ENCODE data around the gene SOAT2.

Gene SOAT2

GRCh38 chr12:53118751-53119300 lies 15.5 kb downstream of the SOAT2 start:
- Histone ChIP-seq H4K20me1 (ENCODE audit: insufficient read depth) (no peaks in the 10 kb centered on the region), H3K9ac (no peak overlapping the region), H3K4me3 (IDR thresholded peaks at IDR 0.05; ENCODE audit: insufficient read depth, low read depth, low read length) (no peak overlapping the region), H3K4me2 (no peak overlapping the region), H3K79me2 (ENCODE audit: insufficient read depth, low read depth) (no peaks in the 10 kb centered on the region), H3K27me3 (ENCODE audit: insufficient read depth, low read depth) (no peaks in the 10 kb centered on the region), H2AFZ (ENCODE audit: low read depth) (no peak overlapping the region), H3K4me1 (ENCODE audit: low read depth, poor library complexity, severe bottlenecking) (no peaks in the 10 kb centered on the region), H3K27ac (no peak overlapping the region), H3K36me3 (ENCODE audit: insufficient read depth) (no peaks in the 10 kb centered on the region)
- TF ChIP-seq, protein P1, sequence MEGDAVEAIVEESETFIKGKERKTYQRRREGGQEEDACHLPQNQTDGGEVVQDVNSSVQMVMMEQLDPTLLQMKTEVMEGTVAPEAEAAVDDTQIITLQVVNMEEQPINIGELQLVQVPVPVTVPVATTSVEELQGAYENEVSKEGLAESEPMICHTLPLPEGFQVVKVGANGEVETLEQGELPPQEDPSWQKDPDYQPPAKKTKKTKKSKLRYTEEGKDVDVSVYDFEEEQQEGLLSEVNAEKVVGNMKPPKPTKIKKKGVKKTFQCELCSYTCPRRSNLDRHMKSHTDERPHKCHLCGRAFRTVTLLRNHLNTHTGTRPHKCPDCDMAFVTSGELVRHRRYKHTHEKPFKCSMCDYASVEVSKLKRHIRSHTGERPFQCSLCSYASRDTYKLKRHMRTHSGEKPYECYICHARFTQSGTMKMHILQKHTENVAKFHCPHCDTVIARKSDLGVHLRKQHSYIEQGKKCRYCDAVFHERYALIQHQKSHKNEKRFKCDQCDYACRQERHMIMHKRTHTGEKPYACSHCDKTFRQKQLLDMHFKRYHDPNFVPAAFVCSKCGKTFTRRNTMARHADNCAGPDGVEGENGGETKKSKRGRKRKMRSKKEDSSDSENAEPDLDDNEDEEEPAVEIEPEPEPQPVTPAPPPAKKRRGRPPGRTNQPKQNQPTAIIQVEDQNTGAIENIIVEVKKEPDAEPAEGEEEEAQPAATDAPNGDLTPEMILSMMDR (conservative IDR thresholded peaks at IDR 0.05; ENCODE audit: low read depth, low read length): no peak

- Histone ChIP-seq H3K9ac (no peak overlapping the region), H3K4me3 (IDR thresholded peaks at IDR 0.05; ENCODE audit: insufficient read depth, low read depth, low read length) (no peak overlapping the region), H4K20me1 (ENCODE audit: insufficient read depth) (no peaks in the 10 kb centered on the region), H3K4me1 (ENCODE audit: low read depth, poor library complexity, severe bottlenecking) (no peaks in the 10 kb centered on the region), H3K27ac (no peak overlapping the region), H3K36me3 (ENCODE audit: insufficient read depth) (no peaks in the 10 kb centered on the region), H3K79me2 (ENCODE audit: insufficient read depth, low read depth) (no peaks in the 10 kb centered on the region), H3K27me3 (ENCODE audit: insufficient read depth, low read depth) (no peaks in the 10 kb centered on the region), H3K4me2 (no peak overlapping the region), H2AFZ (ENCODE audit: low read depth) (no peak overlapping the region)
- TF ChIP-seq, protein P1 (conservative IDR thresholded peaks at IDR 0.05; ENCODE audit: low read depth, low read length): no peak
These were observed 17.6 kb downstream of the SOAT2 start for GRCh38 chr12:53120685-53121525.

- Histone ChIP-seq H3K79me2 (ENCODE audit: insufficient read depth, low read depth) (no peaks in the 10 kb centered on the region), H2AFZ (ENCODE audit: low read depth) (no peak overlapping the region)
- TF ChIP-seq, protein P1 (conservative IDR thresholded peaks at IDR 0.05; ENCODE audit: low read depth, low read length): no peak
These were observed 19.7 kb downstream of the SOAT2 start for GRCh38 chr12:53122961-53123468.

GRCh38 chr12:53123578-53124351 lies 20.5 kb downstream of the SOAT2 start:
- H3K9ac ChIP-seq: no peak overlapping the region
- no peak overlapping the region for H3K27ac ChIP-seq
- no peaks in the 10 kb centered on the region for H3K27me3 ChIP-seq (ENCODE audit: insufficient read depth, low read depth)
- no peak overlapping the region for H3K4me3 ChIP-seq (IDR thresholded peaks at IDR 0.05; ENCODE audit: insufficient read depth, low read depth, low read length)
- no peaks in the 10 kb centered on the region for H3K79me2 ChIP-seq (ENCODE audit: insufficient read depth, low read depth)
- no peak overlapping the region for H2AFZ ChIP-seq (ENCODE audit: low read depth)
- H3K36me3 ChIP-seq (ENCODE audit: insufficient read depth): no peaks in the 10 kb centered on the region
- H4K20me1 ChIP-seq (ENCODE audit: insufficient read depth): no peaks in the 10 kb centered on the region
- H3K4me2 ChIP-seq: no peak overlapping the region
- H3K4me1 ChIP-seq (ENCODE audit: low read depth, poor library complexity, severe bottlenecking): peaks cover 2% of the 10 kb centered on the region
- TF ChIP-seq, protein P1 (conservative IDR thresholded peaks at IDR 0.05; ENCODE audit: low read depth, low read length): no peak

More at GRCh38 chr12:53122961-53123468, 19.7 kb downstream of the SOAT2 start:
- no peak overlapping the region for H3K4me2 ChIP-seq
- no peaks in the 10 kb centered on the region for H3K27me3 ChIP-seq (ENCODE audit: insufficient read depth, low read depth)
- H3K27ac ChIP-seq: no peak overlapping the region
- no peak overlapping the region for H3K9ac ChIP-seq
- H3K4me1 ChIP-seq (ENCODE audit: low read depth, poor library complexity, severe bottlenecking): no peaks in the 10 kb centered on the region
- H4K20me1 ChIP-seq (ENCODE audit: insufficient read depth): no peaks in the 10 kb centered on the region
- no peak overlapping the region for H3K4me3 ChIP-seq (IDR thresholded peaks at IDR 0.05; ENCODE audit: insufficient read depth, low read depth, low read length)
- no peaks in the 10 kb centered on the region for H3K36me3 ChIP-seq (ENCODE audit: insufficient read depth)
